PC-3 (cell line): ENCODE results near the gene MAFB. TPM values are rescaled to one million over a fixed set of nuclear protein-coding genes. Genes with fewer than 3 reads are reported as not detected.

Experiments
- ATAC-seq: fragments of 200-7000 bp; cut with Tn5 transposase; 2 replicates; pipeline ENCODE4 v1.9.1; 2020; ENCODE audit warnings: mild to moderate bottlenecking, moderate library complexity
- BruUV-seq: library from RNA; stranded (reverse); fragments of 400-500 nt; replicated peaks from 2 replicates; lab custom pipeline; 2021; lab: Mats Ljungman, UMichigan
- CTCF ChIA-PET: fragments of 300-600 bp; sonication (Branson Sonifier 250); formaldehyde crosslinking; loops from one replicate; lab custom pipeline; 2022; ENCODE audit warnings: antibody characterized with exemption; lab: Charles Lee
- POLR2A ChIA-PET: fragments of 300-600 bp; sonication (Branson Sonifier 250); formaldehyde crosslinking; loops from one replicate; lab custom pipeline; 2022; ENCODE audit warnings: antibody characterized with exemption; ENCODE audit not compliant: unreplicated experiment; lab: Charles Lee
- DNase-seq: peaks from one replicate; pipeline ENCODE4 v3.0.0-alpha.2; 2015
- H2AFZ ChIP-seq: fragments of 300-600 bp; sonication (generic); 2 replicates; pipeline ENCODE4 v1.6.0; 2016; ENCODE audit warnings: antibody characterized with exemption, low read length
- H3F3A ChIP-seq: fragments of 300-600 bp; sonication (generic); one replicate; pipeline ENCODE4 v1.6.0; 2017; ENCODE audit warnings: antibody characterized with exemption, low read length, control low read depth, mild to moderate bottlenecking; ENCODE audit not compliant: unreplicated experiment
- H3K27ac ChIP-seq: fragments of 300-600 bp; sonication (generic); 2 replicates; pipeline ENCODE4 v1.5.1; 2016; ENCODE audit warnings: mild to moderate bottlenecking, low read length
- H3K27me3 ChIP-seq: fragments of 300-600 bp; sonication (generic); 2 replicates; pipeline ENCODE4 v1.6.1; 2016; ENCODE audit warnings: low read length, mixed read lengths
- H3K36me3 ChIP-seq: fragments of 300-600 bp; sonication (generic); 2 replicates; pipeline ENCODE4 v1.6.1; 2016; ENCODE audit warnings: low read depth, mixed run types, low read length, mixed read lengths
- H3K4me1 ChIP-seq: fragments of 300-600 bp; sonication (generic); 2 replicates; pipeline ENCODE4 v1.5.1; 2016; ENCODE audit warnings: low read length; ENCODE audit not compliant: insufficient read depth
- H3K4me2 ChIP-seq: fragments of 300-600 bp; sonication (generic); 2 replicates; pipeline ENCODE4 v1.6.0; 2016; ENCODE audit warnings: low read length
- H3K4me3 ChIP-seq: fragments of 300-600 bp; sonication (generic); 2 replicates; pipeline ENCODE4 v1.5.1; 2016; ENCODE audit warnings: mild to moderate bottlenecking, low read length, mixed read lengths
- H3K79me2 ChIP-seq: fragments of 300-600 bp; sonication (generic); 2 replicates; pipeline ENCODE4 v1.6.1; 2017; ENCODE audit warnings: low read length, mixed read lengths
- H3K9ac ChIP-seq: fragments of 300-600 bp; sonication (generic); 2 replicates; pipeline ENCODE4 v1.6.0; 2016; ENCODE audit warnings: mild to moderate bottlenecking, low read length
- H3K9me2 ChIP-seq: fragments of 300-600 bp; sonication (generic); replicated peaks from 2 replicates; pipeline ENCODE4 v1.6.1; 2016; ENCODE audit warnings: mixed run types, low read length, mixed read lengths
- H3K9me3 ChIP-seq: fragments of 300-600 bp; sonication (generic); 2 replicates; pipeline ENCODE4 v1.6.1; 2016; ENCODE audit warnings: low read length, mixed read lengths
- H4K20me1 ChIP-seq: fragments of 300-600 bp; sonication (generic); 2 replicates; pipeline ENCODE4 v1.6.1; 2016; ENCODE audit warnings: low read length, mixed read lengths
- EZH2 ChIP-seq: fragments of 300-600 bp; sonication (generic); IDR thresholded peaks from one replicate; pipeline ENCODE4 v1.6.1; 2017; ENCODE audit warnings: antibody characterized with exemption, mild to moderate bottlenecking, low read length; ENCODE audit not compliant: unreplicated experiment
- EZH2phosphoT487 ChIP-seq: fragments of 300-600 bp; sonication (generic); IDR thresholded peaks from 2 replicates; pipeline ENCODE4 v1.6.1; 2018; ENCODE audit warnings: mild to moderate bottlenecking, antibody characterized with exemption, low read length, borderline replicate concordance
- intact Hi-C: fragments of 100-400 bp; cut with micrococcal nuclease; formaldehyde crosslinking; loops from 2 replicates; pipeline ENCODE4 v1.9.0; 2023
- total RNA-seq: library from RNA; depleted of rRNA; stranded (reverse); fragments of >200 nt; gene quantifications from 2 replicates; pipeline ENCODE4 v1.2.3, GENCODE V29; 2014
- TF ChIP-seq, protein P1 (sequence below): fragments of 300-600 bp; sonication (generic); conservative IDR thresholded peaks from 2 replicates; pipeline ENCODE4 v1.5.1; 2017; ENCODE audit warnings: antibody characterized with exemption, low read depth, mild to moderate bottlenecking, low read length

The MAFB gene
- total RNA-seq, 1 experiment from 2014 or later, result 0.04 TPM

DNA sequence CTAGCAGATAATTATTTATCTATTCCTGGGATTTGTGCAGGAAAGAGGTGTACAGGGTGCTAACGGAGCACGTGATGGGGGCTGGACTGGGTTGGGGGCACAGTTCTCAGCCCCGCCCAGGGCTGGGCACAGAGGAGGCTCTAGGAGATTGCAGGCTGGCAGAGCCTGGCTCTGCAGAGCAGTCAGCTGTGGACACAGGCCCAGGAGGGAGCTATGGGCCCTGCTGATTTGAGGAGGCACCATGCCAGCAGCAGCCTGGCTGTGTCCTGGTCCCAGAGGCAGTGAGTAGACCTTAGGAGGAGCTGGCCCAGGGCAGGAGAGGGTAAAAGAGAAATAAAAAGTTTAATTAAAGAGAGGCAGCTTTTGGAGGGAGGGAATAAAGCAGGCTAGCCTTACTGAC lies 19.3 kb downstream of the MAFB start:
- no peak overlapping the region for H3K4me3 ChIP-seq
- CTCF ChIA-PET, result no interaction called here
- no peaks in the 10 kb centered on the region for H3K4me1 ChIP-seq
- no peak overlapping the region for H3K27ac ChIP-seq
- DNase-seq (no peak), ATAC-seq (no peak)
- no peaks in the 10 kb centered on the region for H3K79me2 ChIP-seq
- H3F3A ChIP-seq, result no peaks in the 10 kb centered on the region
- no peaks in the 10 kb centered on the region for H3K9me3 ChIP-seq
- H2AFZ ChIP-seq, result no peak overlapping the region
- TF ChIP-seq EZH2, result no peak
- TF ChIP-seq EZH2phosphoT487, result no peak
- TF ChIP-seq, protein P1, sequence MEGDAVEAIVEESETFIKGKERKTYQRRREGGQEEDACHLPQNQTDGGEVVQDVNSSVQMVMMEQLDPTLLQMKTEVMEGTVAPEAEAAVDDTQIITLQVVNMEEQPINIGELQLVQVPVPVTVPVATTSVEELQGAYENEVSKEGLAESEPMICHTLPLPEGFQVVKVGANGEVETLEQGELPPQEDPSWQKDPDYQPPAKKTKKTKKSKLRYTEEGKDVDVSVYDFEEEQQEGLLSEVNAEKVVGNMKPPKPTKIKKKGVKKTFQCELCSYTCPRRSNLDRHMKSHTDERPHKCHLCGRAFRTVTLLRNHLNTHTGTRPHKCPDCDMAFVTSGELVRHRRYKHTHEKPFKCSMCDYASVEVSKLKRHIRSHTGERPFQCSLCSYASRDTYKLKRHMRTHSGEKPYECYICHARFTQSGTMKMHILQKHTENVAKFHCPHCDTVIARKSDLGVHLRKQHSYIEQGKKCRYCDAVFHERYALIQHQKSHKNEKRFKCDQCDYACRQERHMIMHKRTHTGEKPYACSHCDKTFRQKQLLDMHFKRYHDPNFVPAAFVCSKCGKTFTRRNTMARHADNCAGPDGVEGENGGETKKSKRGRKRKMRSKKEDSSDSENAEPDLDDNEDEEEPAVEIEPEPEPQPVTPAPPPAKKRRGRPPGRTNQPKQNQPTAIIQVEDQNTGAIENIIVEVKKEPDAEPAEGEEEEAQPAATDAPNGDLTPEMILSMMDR, result no peak
- no TSS peak for BruUV-seq
- intact Hi-C loops, result no loop called here
- H3K36me3 ChIP-seq, result no peaks in the 10 kb centered on the region
- H3K27me3 ChIP-seq, result no peaks in the 10 kb centered on the region
- H3K9ac ChIP-seq, result no peak overlapping the region
- H4K20me1 ChIP-seq, result no peaks in the 10 kb centered on the region
- H3K4me2 ChIP-seq, result no peak overlapping the region
- no peaks in the 10 kb centered on the region for H3K9me2 ChIP-seq
- POLR2A ChIA-PET, result no interaction called here

DNA sequence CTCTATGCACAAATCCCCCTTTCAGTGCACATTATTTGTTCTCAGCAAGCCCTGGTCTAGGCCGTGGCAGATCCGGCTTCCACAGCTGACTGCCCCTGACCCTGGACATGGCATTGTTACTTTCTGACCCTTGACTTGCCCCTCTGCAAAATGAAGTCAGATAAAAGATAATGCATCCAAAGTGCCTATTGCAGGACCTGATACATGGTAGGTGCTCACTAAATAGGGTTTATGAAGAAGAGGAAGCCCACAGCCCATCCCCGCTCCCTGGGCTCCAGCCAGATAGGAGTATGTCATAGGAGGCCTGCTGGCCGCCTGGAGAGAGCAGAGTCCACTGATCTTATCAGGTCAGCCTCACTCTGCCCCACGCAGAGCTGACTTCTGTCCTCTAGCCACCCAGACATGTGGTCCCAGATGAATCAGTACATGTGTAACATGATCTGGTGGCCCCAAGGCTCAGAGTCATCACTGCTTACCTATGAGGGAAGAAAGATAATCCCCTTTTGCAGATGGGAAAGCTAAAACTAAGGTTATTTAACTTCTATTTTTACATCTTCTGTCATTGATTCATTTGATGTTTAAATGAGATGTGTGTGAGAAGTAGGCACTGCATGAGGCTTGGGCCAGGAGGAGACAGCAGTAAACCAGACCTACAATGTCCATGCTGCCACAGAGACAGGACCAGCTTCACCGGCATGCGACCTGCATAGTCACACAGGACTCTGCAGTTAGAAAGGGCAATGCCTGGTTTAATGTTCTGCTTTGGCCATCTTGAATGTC lies 20.4 kb downstream of the MAFB start:
- Histone ChIP-seq H3K27me3 (no peaks in the 10 kb centered on the region), H3K4me2 (no peak overlapping the region), H3K4me3 (no peak overlapping the region), H2AFZ (no peak overlapping the region), H3F3A (no peaks in the 10 kb centered on the region), H3K27ac (no peak overlapping the region), H3K36me3 (no peaks in the 10 kb centered on the region), H4K20me1 (no peaks in the 10 kb centered on the region), H3K4me1 (no peaks in the 10 kb centered on the region), H3K79me2 (no peaks in the 10 kb centered on the region), H3K9ac (no peak overlapping the region), H3K9me2 (no peaks in the 10 kb centered on the region), H3K9me3 (no peaks in the 10 kb centered on the region)
- DNase-seq (peak; percentile 29), ATAC-seq (no peak; the same call in 1 of the 2 replicates)
- TF ChIP-seq EZH2 (no peak), EZH2phosphoT487 (no peak)
- TF ChIP-seq, protein P1, result no peak
- intact Hi-C loops, result no loop called here
- POLR2A ChIA-PET, result no interaction called here
- no TSS peak for BruUV-seq
- CTCF ChIA-PET, result no interaction called here

DNA sequence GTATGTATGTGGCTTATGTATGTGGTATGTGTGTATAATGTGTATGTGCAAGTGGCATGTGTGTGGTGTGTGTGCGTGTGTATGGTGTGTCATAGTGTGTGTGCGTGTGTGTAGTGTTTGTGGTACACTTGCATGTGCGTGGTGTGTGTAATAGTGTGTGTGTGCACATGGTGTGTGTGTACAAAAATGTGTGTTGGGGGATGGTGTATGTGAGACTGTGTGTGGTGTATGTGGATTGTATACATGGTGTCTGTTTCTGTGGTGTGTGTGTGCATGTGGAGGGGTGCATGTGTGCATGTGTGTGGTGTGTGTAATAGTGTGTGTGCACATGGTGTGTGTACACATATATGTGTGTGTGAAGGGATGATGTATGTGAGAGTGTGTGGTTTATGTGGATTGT lies 21.5 kb downstream of the MAFB start:
- intact Hi-C loops, result no loop called here
- H3K9me3 ChIP-seq, result no peaks in the 10 kb centered on the region
- no peak overlapping the region for H3K4me3 ChIP-seq
- H3K36me3 ChIP-seq, result no peaks in the 10 kb centered on the region
- H3K27ac ChIP-seq, result no peak overlapping the region
- ChIA-PET CTCF (no interaction called here), POLR2A (no interaction called here)
- no peaks in the 10 kb centered on the region for H3K9me2 ChIP-seq
- no peaks in the 10 kb centered on the region for H4K20me1 ChIP-seq
- no peak for TF ChIP-seq EZH2
- no peaks in the 10 kb centered on the region for H3F3A ChIP-seq
- DNase-seq (no peak), ATAC-seq (no peak)
- H2AFZ ChIP-seq, result no peak overlapping the region
- no peaks in the 10 kb centered on the region for H3K27me3 ChIP-seq
- H3K4me2 ChIP-seq, result no peak overlapping the region
- no peaks in the 10 kb centered on the region for H3K4me1 ChIP-seq
- H3K79me2 ChIP-seq, result no peaks in the 10 kb centered on the region
- BruUV-seq, result no TSS peak
- no peak overlapping the region for H3K9ac ChIP-seq
